GM12875 (cell line): ENCODE measurements around the gene DUOXA1.

ENCODE experiments used
- H3K4me3 ChIP-seq: one replicate; pipeline ENCODE4 v1.5.1; 2011; ENCODE audit warnings: low read depth, low read length, control low read depth
- CTCF ChIP-seq: IDR thresholded peaks from 2 replicates; pipeline ENCODE4 v1.5.1; 2011; ENCODE audit warnings: low read depth, mild to moderate bottlenecking, control low read depth, inconsistent platforms, low read length, moderate library complexity, borderline replicate concordance; ENCODE audit not compliant: insufficient read depth

Gene DUOXA1

DNA sequence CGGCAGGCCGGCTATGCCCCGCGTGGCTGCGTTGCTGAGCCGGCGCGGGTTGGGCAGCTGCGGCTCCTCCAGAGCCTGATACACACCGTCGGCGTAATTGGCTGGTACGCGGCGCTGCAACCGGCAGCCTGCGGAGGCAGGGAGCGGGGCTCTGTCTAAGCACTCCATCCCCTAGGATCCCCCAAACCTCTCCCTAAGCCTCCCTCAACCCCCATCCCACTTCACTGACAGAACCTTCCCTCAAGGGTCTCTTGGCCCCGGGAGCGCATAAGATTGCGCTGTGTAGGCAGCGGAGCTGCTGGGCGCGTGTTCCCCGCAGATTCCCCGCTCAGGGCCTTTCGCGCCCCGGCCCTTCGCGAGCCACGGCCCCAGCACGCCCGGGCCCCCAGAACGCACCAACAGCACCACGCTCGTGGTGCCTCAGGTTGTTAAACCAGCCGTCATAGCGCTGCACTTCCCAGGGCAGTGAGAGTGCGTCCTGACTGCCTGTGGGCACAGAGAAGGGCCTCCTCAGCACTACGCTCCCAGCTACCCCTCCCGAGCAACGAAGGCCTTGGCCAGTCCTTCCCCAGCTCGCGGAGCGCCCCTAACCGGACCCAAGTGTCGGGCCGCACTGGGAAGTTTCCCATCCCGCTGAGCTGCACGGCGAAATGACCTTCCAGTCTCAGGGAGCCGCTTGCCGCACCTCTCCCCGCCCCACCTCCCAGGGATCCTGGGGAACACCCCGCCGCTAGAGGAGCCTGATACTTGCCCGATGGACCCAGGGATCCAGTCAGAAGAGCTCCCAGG is 16.9 kb downstream of the DUOXA1 start:
- no peak for TF ChIP-seq CTCF
- no peak overlapping the region for H3K4me3 ChIP-seq

GRCh38 chr15:45112143-45112590 is 17.5 kb downstream of the DUOXA1 start:
- no peak for TF ChIP-seq CTCF
- H3K4me3 ChIP-seq, result no peak overlapping the region

DNA sequence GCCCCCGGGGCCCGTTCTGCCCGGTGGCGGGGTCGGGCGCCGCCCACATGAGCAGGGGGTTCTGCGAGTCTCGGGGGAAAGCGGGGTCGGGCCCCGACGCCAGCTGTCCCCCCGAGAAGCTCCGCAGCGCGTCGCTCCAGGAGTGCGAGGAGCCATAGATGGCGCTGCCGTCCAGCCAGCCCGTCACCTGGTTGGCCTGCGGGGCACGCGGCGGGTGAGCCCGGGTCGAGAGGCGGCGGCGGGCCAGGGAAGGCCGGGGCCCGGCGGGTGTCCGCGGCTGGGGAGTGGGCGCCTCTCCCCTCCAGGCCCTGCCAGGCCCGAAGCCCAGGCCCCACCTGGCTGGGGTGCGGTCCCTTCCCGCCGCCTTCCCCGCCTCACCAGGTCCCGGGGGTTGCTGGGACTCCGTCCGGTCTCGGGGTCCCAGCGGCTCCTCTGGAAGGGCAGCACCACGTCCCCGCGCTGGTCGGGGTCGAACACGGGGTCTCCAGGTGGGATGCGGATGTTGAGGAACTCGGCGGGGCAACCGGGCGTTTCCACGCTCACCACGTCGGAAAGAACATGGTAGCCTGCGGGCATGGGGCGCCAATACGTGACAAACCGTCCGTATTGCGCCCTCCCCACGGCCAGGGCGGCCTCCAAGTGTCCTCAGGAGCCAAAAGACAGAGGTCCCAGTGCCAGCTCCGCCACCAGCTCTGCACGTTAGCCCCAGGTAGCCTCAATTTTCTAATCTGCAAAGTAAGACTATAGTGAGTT is 18.1 kb downstream of the DUOXA1 start:
- no peak for TF ChIP-seq CTCF
- no peak overlapping the region for H3K4me3 ChIP-seq

GRCh38 chr15:45110256-45110820 is 19.3 kb downstream of the DUOXA1 start:
- TF ChIP-seq CTCF, result peak; percentile 17; the same call in 1 of the 2 replicates
- H3K4me3 ChIP-seq, result no peak overlapping the region

DNA sequence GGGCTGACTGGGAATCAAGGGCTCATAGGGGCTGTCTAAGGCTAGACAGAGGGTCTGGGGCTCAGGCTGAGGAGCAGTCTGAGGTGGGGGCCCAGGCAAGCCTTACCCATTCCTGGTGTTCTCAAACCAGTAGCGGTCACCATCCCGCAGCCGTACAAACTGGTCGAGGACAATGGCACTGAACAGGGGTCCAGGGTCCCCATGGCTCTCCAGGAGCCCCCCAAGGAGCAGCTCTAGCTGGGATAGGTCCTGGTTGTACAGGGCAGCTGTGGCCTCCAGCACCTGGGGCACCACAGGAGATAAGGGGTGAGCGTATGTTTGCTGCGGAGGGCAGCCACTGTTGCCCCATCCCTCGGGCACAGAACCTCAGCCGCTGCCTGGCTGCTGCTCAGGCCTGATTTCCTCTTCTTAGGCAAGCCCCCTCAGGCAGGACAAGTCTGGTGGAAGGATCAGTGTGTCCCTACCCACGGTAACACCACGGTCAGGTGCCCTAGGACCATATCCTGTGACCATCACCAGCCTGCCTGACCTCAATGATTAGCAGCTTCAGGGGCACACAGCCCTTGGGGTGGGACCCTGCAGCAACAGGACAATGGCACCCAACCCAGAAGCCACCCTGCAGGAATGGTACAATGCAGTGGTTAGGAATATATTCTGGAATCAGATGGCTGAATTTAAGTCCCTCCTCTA is 21.6 kb downstream of the DUOXA1 start:
- TF ChIP-seq CTCF, result no peak
- H3K4me3 ChIP-seq, result no peak overlapping the region

DNA sequence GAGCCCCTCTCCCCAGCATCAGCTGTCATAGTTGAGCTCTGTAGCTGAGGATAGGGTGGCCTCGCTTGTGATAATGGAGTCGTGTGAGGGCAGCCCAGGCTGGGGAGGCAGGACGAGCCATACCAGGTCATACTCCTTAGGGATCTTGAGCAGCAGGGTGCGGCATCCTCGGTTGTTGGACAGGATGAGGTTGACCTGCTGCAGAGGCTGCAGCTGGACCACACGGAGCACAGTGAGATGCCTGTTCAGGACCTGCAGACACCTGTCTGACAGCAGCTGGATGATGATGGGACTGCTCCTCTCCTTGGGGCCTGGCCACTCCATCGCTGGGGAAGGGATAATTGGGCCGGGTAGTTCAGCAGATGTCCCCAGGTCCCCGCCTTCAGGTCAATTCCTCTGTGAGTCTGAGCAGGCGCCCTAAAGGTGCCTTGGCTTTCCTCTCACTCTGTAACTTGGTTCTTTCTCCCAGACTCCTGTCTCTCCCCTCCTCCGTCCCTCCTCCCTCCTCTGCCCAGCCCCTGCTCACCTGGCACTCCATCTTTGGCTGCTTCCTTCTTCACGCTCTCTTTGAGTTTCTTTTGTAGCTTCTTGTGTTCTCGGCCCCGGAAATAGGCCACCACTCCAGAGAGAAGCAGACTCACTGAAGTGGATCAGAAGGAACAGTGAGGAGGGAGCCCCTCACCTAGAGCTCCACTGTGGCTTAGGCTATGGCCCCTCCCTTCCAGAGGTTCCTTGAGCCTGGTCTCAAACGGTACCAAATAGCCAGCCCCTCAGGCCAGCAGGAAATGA is 23.5 kb downstream of the DUOXA1 start:
- H3K4me3 ChIP-seq, result no peak overlapping the region

More for the DNA sequence above, 23.5 kb downstream of the DUOXA1 start:
- TF ChIP-seq CTCF, result no peak
